K562 (cell line): Measurements from ENCODE around the gene NAT10. TPM values are rescaled to one million over a fixed set of nuclear protein-coding genes. Genes with fewer than 3 reads are reported as not detected.

Experiments used
- BHLHE40 ChIP-seq: IDR thresholded peaks from 2 replicates; pipeline ENCODE4 v1.6.1; 2011; ENCODE audit warnings: low read length, improper control_type of control experiment
- CTBP1 ChIP-seq: fragments of 450-650 bp; IDR thresholded peaks from 2 replicates; pipeline ENCODE4 v1.6.1; 2016; ENCODE audit warnings: borderline replicate concordance
- FOXP1 ChIP-seq: sonication (generic); formaldehyde crosslinking; IDR thresholded peaks from 2 replicates; pipeline ENCODE4 v1.8.0; 2022; ENCODE audit warnings: mild to moderate bottlenecking, missing genetic modification reagents
- HMBOX1 ChIP-seq: sonication (generic); IDR thresholded peaks from 2 replicates; pipeline ENCODE4 v1.6.1; 2016
- HMG20A ChIP-seq: fragments of 450-650 bp; formaldehyde crosslinking; conservative IDR thresholded peaks from 2 replicates; pipeline ENCODE4 v1.4.0; 2020; ENCODE audit warnings: mild to moderate bottlenecking, mixed read lengths
- LCOR ChIP-seq: sonication (generic); formaldehyde crosslinking; IDR thresholded peaks from 2 replicates; pipeline ENCODE4 v1.8.0; 2022; ENCODE audit warnings: mild to moderate bottlenecking, missing genetic modification reagents
- MAFF ChIP-seq: IDR thresholded peaks from 2 replicates; pipeline ENCODE4 v1.6.1; 2012; ENCODE audit warnings: low read length, improper control_type of control experiment
- NCOA2 ChIP-seq, 2 experiments: fragments of 450-650 bp; IDR thresholded peaks; 2 replicates each; pipeline ENCODE4 v1.6.1; 2018; ENCODE audit warnings: mild to moderate bottlenecking in 2 of 2, moderate library complexity in 1 of 2; ENCODE audit not compliant: partially characterized antibody in 2 of 2
- PCBP1 ChIP-seq: fragments of 200-400 bp; formaldehyde crosslinking; IDR thresholded peaks from 2 replicates; pipeline ENCODE4 v1.6.1; 2018; ENCODE audit warnings: mild to moderate bottlenecking, low read depth, low read length; ENCODE audit not compliant: poor library complexity, severe bottlenecking
- SMC3 ChIP-seq: conservative IDR thresholded peaks from 2 replicates; pipeline ENCODE4 v1.6.1; 2011; ENCODE audit warnings: low read depth, low read length, improper control_type of control experiment; ENCODE audit not compliant: insufficient read depth
- SREBF1 ChIP-seq: fragments of 150-350 bp; IDR thresholded peaks from 2 replicates; pipeline ENCODE4 v1.6.1; 2014; ENCODE audit warnings: antibody characterized with exemption, low read depth, low read length, borderline replicate concordance
- TCF7 ChIP-seq: sonication (generic); IDR thresholded peaks from 2 replicates; pipeline ENCODE4 v1.6.1; 2016; ENCODE audit warnings: antibody characterized with exemption, borderline replicate concordance
- USF1 ChIP-seq: sonication (generic); formaldehyde crosslinking; IDR thresholded peaks from 2 replicates; pipeline ENCODE4 v1.9.0; 2022; ENCODE audit warnings: mild to moderate bottlenecking, missing genetic modification reagents
- ZNF184 ChIP-seq: sonication (generic); formaldehyde crosslinking; IDR thresholded peaks from 2 replicates; pipeline ENCODE4 v1.5.0; 2020; ENCODE audit warnings: missing genetic modification reagents
- ZNF398 ChIP-seq: fragments of 250-450 bp; sonication (Bioruptor Pico); IDR thresholded peaks from 2 replicates; pipeline ENCODE4 v1.8.0; 2021; ENCODE audit warnings: moderate library complexity, mild to moderate bottlenecking, inconsistent platforms
- ZNF408 ChIP-seq: fragments of 250-450 bp; sonication (Bioruptor Pico); IDR thresholded peaks from 2 replicates; pipeline ENCODE4 v1.4.0; 2020; ENCODE audit warnings: low read depth, mild to moderate bottlenecking, moderate library complexity
- ZNF431 ChIP-seq: sonication (generic); formaldehyde crosslinking; IDR thresholded peaks from 2 replicates; pipeline ENCODE4 v1.8.0; 2022; ENCODE audit warnings: mild to moderate bottlenecking, missing genetic modification reagents
- ZNF436 ChIP-seq: fragments of 250-450, 450-650 bp; sonication (Bioruptor Pico); formaldehyde crosslinking; IDR thresholded peaks from 2 replicates; pipeline ENCODE4 v1.7.0; 2020; ENCODE audit warnings: mild to moderate bottlenecking
- polyA plus RNA-seq, 8 experiments: library from polyadenylated mRNA; depleted of rRNA in 4 of 8; stranded (reverse) in 5 of 8; unstranded in 3 of 8; fragments of >200 nt; fragmentation: Nextera tagmentation in 2 of 8; fragmentation: Illumina TruSeq in 1 of 8; extraction: Ambion mirVana in 2 of 8; extraction: Trizol in 1 of 8; gene quantifications; 2 replicates each; pipeline versions ENCODE4 v1.2.1 to v1.2.3, GENCODE V29; 2011 to 2014; ENCODE audit warnings: inconsistent platforms in 1 of 8, missing spikeins in 1 of 8
- total RNA-seq, 7 experiments: library from RNA; depleted of rRNA in 6 of 7; stranded (reverse); fragments of >200 nt in 6 of 7; fragmentation: Illumina TruSeq in 2 of 7; extraction: Trizol in 2 of 7; gene quantifications; 2 replicates each; pipeline versions ENCODE4 v1.2.1 to v1.2.3, GENCODE V29; 2011 to 2021; ENCODE audit warnings: low replicate concordance in 1 of 7
- TF ChIP-seq, protein P1 (sequence below): fragments of 250-450 bp; sonication (Bioruptor Pico); IDR thresholded peaks from 2 replicates; pipeline ENCODE4 v1.4.0; 2020; ENCODE audit warnings: mild to moderate bottlenecking
- TF ChIP-seq, protein P2 (sequence below): fragments of 450-650 bp; IDR thresholded peaks from 2 replicates; pipeline ENCODE4 v1.7.1; 2018; ENCODE audit warnings: mild to moderate bottlenecking, low read depth; ENCODE audit not compliant: partially characterized antibody

The NAT10 gene
- total and polyA plus RNA-seq, 9 of the 15 experiments (the other 6 are each of a cell fraction or from before 2014, with no cell fraction given): 55.4 to 125 (median 86.3) TPM

DNA sequence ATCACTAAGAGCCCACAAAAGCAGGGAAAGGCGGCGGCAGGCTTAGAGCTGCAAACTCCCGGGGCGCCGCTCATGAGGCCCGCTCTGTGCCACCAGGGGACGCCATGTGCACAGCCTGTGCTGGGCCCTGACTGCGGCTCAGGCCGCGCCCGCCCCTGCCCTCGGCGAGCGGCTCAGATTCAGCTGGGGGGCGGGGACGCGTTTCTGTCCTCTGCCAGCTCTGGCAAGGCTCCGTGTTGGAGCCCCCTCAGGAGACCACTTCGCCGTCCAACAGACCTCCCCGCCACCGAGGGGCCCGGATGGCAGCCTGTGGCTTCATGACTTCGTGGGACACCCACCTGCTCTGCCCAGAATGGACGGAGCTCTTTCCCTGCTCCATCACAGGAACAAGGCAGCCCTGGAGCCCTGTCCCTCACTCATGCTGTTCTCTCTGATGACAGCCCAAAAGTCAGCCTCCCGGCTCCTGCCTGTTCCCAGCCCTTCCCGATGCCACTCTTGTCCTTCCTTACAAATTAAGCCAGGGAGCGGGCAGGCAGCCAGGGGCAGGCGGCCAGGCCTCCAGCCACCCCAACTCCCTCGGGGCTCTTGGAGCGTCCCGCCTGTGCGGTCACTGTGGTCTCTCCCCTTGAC lies 69.1 kb downstream of the NAT10 start (continued):
- TF ChIP-seq ZNF398 (no peak), PCBP1 (peak; percentile 42), ZNF408 (CRISPR knock-in tag) (no peak), BHLHE40 (peak; percentile 45), TCF7 (no peak), SMC3 (peak; percentile 99), HMBOX1 (no peak), CTBP1 (peak; percentile 32; the same call in 1 of the 2 replicates), ZNF431 (0 out of 2 replicates have a peak, but pooled peaks have one; percentile 46), ZNF184 (CRISPR knock-in tag) (no peak), LCOR (CRISPR knock-in tag) (0 out of 2 replicates have a peak, but pooled peaks have one; percentile 44), FOXP1 (CRISPR knock-in tag) (peak; percentile 51; the same call in 1 of the 2 replicates), USF1 (CRISPR knock-in tag) (no peak; the same call in 1 of the 2 replicates), ZNF436 (CRISPR knock-in tag) (no peak), NCOA2 (IDR thresholded peaks at IDR 0.05; ENCODE audit: partially characterized antibody in 2 of 2) (no peak), HMG20A (no peak), SREBF1 (no peak), MAFF (no peak)
- TF ChIP-seq, protein P1, sequence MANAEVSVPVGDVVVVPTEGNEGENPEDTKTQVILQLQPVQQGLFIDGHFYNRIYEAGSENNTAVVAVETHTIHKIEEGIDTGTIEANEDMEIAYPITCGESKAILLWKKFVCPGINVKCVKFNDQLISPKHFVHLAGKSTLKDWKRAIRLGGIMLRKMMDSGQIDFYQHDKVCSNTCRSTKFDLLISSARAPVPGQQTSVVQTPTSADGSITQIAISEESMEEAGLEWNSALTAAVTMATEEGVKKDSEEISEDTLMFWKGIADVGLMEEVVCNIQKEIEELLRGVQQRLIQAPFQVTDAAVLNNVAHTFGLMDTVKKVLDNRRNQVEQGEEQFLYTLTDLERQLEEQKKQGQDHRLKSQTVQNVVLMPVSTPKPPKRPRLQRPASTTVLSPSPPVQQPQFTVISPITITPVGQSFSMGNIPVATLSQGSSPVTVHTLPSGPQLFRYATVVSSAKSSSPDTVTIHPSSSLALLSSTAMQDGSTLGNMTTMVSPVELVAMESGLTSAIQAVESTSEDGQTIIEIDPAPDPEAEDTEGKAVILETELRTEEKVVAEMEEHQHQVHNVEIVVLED (CRISPR knock-in tag): no peak
- TF ChIP-seq, protein P2, sequence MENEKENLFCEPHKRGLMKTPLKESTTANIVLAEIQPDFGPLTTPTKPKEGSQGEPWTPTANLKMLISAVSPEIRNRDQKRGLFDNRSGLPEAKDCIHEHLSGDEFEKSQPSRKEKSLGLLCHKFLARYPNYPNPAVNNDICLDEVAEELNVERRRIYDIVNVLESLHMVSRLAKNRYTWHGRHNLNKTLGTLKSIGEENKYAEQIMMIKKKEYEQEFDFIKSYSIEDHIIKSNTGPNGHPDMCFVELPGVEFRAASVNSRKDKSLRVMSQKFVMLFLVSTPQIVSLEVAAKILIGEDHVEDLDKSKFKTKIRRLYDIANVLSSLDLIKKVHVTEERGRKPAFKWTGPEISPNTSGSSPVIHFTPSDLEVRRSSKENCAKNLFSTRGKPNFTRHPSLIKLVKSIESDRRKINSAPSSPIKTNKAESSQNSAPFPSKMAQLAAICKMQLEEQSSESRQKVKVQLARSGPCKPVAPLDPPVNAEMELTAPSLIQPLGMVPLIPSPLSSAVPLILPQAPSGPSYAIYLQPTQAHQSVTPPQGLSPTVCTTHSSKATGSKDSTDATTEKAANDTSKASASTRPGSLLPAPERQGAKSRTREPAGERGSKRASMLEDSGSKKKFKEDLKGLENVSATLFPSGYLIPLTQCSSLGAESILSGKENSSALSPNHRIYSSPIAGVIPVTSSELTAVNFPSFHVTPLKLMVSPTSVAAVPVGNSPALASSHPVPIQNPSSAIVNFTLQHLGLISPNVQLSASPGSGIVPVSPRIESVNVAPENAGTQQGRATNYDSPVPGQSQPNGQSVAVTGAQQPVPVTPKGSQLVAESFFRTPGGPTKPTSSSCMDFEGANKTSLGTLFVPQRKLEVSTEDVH: no peak
